GM12874 (cell line): ENCODE measurements around the gene TAF3.

Experiments used
- TF ChIP-seq, protein P1 (sequence below): IDR thresholded peaks from 2 replicates; pipeline ENCODE4 v1.5.1; 2011; ENCODE audit warnings: low read depth, mild to moderate bottlenecking, control low read depth, low read length, moderate library complexity; ENCODE audit not compliant: insufficient read depth

Gene TAF3

DNA sequence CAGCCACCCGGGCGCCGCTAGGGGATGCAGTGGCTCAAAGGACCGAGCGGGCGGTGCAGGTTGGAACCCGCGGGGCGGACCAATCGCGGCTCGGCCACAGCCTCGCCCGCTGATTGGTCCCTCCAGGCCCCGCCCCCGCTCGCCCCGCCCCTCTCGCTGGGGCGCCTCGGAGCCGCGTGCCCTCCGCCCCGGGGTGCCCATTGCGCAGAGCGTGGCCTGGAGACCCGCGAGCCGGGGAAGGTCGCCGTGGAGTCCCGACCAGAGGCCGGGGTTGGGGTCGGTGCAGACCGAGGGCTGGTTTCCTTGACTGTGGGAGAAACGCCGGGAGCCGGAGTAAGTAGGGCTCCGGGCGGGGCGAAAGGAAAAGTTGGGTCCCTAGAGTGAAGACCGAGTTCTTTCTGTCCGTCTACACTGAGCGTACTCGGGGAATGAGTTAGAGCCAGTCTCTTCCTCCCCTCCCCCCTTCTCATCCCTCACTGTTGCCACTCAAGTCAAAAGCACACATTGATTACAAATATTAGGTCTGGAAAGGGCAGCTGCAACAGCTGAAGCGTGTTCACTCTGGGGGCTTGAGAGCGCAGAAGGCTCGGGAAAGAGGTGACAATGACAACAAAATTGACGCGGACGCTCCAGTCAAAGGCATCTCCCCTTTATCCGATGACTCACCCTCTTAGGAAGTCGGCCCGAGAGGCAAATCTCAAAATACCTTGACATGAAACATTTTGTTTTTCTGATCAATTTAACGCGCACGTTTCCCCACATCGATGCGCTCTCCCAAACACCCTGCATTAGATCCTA, 235.3 kb downstream of the TAF3 start:
- TF ChIP-seq, protein P1, sequence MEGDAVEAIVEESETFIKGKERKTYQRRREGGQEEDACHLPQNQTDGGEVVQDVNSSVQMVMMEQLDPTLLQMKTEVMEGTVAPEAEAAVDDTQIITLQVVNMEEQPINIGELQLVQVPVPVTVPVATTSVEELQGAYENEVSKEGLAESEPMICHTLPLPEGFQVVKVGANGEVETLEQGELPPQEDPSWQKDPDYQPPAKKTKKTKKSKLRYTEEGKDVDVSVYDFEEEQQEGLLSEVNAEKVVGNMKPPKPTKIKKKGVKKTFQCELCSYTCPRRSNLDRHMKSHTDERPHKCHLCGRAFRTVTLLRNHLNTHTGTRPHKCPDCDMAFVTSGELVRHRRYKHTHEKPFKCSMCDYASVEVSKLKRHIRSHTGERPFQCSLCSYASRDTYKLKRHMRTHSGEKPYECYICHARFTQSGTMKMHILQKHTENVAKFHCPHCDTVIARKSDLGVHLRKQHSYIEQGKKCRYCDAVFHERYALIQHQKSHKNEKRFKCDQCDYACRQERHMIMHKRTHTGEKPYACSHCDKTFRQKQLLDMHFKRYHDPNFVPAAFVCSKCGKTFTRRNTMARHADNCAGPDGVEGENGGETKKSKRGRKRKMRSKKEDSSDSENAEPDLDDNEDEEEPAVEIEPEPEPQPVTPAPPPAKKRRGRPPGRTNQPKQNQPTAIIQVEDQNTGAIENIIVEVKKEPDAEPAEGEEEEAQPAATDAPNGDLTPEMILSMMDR = peak; percentile 99

DNA sequence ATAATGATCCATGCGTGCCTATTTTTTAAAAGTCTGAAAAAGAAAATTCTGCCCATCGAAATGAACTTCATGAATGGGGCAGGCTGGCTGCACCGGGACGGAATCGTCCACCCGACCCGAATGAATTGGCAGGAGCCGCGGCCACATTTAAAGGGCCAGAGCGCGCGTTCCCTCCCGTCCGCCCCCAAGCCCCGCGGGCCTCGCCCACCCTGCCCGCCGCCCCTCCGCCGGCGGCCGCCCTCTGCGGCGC, 235.9 kb downstream of the TAF3 start:
- TF ChIP-seq, protein P1 = no peak

DNA sequence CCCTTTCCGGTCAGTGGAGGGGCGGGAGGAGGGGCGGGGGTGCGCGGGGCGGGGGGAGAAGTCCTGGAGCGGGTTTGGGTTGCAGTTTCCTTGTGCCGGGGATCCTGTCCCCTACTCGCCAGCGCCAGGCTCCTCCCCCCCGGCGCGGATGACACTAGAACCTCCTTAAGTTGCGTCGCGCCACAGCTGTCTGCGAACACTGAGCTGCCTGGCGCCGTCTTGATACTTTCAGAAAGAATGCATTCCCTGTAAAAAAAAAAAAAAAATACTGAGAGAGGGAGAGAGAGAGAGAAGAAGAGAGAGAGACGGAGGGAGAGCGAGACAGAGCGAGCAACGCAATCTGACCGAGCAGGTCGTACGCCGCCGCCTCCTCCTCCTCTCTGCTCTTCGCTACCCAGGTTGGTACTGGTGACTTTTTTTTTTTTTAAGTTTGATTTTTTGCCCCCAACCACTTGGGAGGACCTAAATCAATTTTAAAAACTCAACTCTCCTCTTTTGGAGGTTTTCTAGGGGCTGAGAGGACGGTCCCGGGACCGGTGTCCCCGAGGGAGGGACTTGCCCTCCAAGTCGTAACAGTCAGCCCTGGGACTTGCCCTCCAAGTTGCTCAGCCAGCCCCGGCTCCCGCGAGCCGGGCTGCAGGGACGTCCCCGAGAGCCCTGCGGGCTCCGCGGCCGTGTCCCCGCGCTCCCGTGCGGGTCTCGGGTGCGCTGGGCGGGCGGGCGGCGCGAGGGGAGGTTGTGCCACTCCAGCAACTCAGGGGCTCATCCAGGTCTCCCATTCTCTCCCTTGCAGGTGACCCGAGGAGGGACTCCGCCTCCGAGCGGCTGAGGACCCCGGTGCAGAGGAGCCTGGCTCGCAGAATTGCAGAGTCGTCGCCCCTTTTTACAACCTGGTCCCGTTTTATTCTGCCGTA, 236.4 kb downstream of the TAF3 start, which contains the start of gene GATA3:
TSS of gene GATA3 (plus strand) at position 195 of the 914 bp plus-strand sequence. CDS start 968 bp downstream, outside the sequence.
- TF ChIP-seq, protein P1 = no peak

DNA sequence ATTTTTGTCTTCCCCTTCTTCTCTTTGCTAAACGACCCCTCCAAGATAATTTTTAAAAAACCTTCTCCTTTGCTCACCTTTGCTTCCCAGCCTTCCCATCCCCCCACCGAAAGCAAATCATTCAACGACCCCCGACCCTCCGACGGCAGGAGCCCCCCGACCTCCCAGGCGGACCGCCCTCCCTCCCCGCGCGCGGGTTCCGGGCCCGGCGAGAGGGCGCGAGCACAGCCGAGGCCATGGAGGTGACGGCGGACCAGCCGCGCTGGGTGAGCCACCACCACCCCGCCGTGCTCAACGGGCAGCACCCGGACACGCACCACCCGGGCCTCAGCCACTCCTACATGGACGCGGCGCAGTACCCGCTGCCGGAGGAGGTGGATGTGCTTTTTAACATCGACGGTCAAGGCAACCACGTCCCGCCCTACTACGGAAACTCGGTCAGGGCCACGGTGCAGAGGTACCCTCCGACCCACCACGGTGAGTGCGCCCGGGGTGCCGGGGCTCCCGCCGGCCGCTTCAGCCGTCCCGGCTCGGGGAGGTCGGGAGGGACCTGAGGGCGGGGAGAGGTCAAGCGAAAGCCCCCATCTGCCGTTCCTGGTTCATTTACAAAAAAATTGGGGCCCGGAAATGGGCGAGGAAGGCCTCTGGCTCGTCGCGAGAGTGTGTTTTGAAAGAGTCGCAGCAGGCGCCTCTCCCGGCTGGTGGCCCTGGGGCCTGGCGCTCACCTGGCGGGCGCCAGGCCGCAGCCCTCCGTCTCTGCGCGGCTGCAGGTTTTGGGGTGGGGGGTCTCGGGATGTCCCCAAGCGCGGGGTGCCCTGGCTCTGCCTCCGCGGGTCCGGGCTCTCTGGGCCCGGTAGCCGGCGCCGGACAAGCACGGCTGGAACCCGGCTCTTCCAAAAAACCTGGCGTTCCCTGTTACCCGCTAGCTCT, 237.4 kb downstream of the TAF3 start:
- TF ChIP-seq, protein P1 = no peak

DNA sequence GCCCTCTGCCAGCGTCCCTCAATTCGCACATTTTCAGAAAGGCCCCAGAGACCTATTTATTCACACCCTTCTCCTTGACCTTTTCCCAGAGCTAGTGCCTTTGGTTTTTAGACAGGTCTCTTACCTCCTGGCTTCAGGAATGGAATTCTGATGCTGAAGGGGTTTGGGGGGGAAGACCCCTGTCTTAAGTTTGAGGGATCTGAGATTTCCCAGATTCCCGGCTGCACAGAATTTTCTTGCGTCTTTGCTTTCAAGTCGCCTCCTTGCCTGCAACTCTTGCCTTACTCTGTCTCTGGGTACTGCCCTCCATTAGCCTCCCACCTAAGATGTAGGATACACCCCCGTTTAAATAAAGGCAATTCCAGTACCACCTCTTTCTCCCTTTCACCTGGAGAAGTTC, 238.1 kb downstream of the TAF3 start:
- TF ChIP-seq, protein P1 = no peak

DNA sequence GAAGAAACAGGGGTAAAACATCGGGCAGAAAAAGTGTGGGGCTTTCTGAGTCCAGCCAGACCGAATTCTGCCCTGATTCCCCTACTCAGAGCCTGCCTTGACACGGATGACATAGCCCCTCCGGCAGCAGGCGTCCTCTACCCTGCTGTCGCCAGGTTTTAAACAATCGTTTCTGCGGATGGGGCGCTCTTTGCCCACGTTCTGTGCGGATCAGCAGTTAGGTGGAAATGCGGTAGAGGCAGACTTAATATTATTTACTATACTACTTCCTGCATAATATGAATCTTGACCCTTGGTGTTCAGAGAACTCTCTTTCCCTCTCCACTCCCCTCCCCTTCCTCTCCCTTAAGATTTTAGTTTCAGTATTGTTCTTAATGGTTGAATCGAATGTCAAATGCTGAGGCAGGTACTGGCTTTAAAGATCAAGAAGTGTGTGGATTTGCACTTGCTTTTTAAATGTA, 238.6 kb downstream of the TAF3 start:
- TF ChIP-seq, protein P1 = no peak
